SK-N-SH (cell line): ENCODE data around the gene BEGAIN. TPM values are rescaled to one million over a fixed set of nuclear protein-coding genes. Genes with fewer than 3 reads are reported as not detected.

Experiments used
- CTCF ChIA-PET: fragments of 300-600, 350-600 bp; formaldehyde crosslinking; extraction: SDS; loops from one replicate; lab custom pipeline; 2021; lab: Yijun Ruan, JAX
- POLR2A ChIA-PET: fragments of 350-600 bp; sonication (Branson Sonifier 250); formaldehyde crosslinking; extraction: SDS; loops from one replicate; lab custom pipeline; 2020; ENCODE audit warnings: antibody characterized with exemption, inconsistent platforms; lab: Yijun Ruan, JAX
- DNase-seq: peaks from one replicate; pipeline ENCODE4 v3.0.0; 2012
- H2AFZ ChIP-seq: fragments of 200-600 bp; sonication (generic); 2 replicates; pipeline ENCODE4 v1.8.1; 2016; ENCODE audit warnings: antibody characterized with exemption, mild to moderate bottlenecking, low read depth
- H3F3A ChIP-seq: fragments of 200-600 bp; sonication (generic); replicated peaks from 2 replicates; pipeline ENCODE3; 2016; ENCODE audit warnings: antibody characterized with exemption, mild to moderate bottlenecking; ENCODE audit not compliant: insufficient read depth
- H3K27ac ChIP-seq, 2 experiments: fragments of 200-500 bp in 1 of 2; fragments of 200-600 bp in 1 of 2; sonication (Bioruptor generic) in 1 of 2; sonication (generic), shearing (Covaris generic) in 1 of 2; 2 replicates each; pipeline versions ENCODE4 v1.5.1 to v1.6.1; 2014 to 2016; ENCODE audit warnings: low read depth in 2 of 2, inconsistent platforms in 1 of 2, low read length in 1 of 2, mild to moderate bottlenecking in 1 of 2, mixed read lengths in 1 of 2
- H3K27me3 ChIP-seq: fragments of 200-600 bp; sonication (generic), shearing (Covaris generic); 2 replicates; pipeline ENCODE4 v1.6.1; 2016; ENCODE audit warnings: mixed run types; ENCODE audit not compliant: insufficient read depth
- H3K36me3 ChIP-seq, 2 experiments: fragments of 200-500 bp in 1 of 2; fragments of 200-600 bp in 1 of 2; sonication (Bioruptor generic) in 1 of 2; sonication (generic) in 1 of 2; replicated peaks in 1 of 2; 2 replicates each; pipeline versions ENCODE3 to v1.5.1; 2014 to 2016; ENCODE audit warnings: low read length in 1 of 2, mild to moderate bottlenecking in 1 of 2; ENCODE audit not compliant: insufficient read depth in 2 of 2, control insufficient read depth in 1 of 2
- H3K4me1 ChIP-seq, 2 experiments: fragments of 200-500 bp in 1 of 2; fragments of 200-600 bp in 1 of 2; sonication (Bioruptor generic) in 1 of 2; sonication (generic), shearing (Covaris generic) in 1 of 2; 2 replicates each; pipeline versions ENCODE4 v1.5.1 to v1.6.1; 2014 to 2016; ENCODE audit warnings: low read depth in 1 of 2, low read length in 1 of 2, mixed run types in 1 of 2; ENCODE audit not compliant: insufficient read depth in 2 of 2, control insufficient read depth in 1 of 2
- H3K4me2 ChIP-seq: fragments of 200-600 bp; sonication (generic), shearing (Covaris generic); 2 replicates; pipeline ENCODE4 v1.6.1; 2017; ENCODE audit warnings: mixed run types
- H3K4me3 ChIP-seq, 2 experiments: fragments of 200-500 bp in 1 of 2; fragments of 200-600 bp in 1 of 2; sonication (Bioruptor generic) in 1 of 2; sonication (generic), shearing (Covaris generic) in 1 of 2; 2 replicates each; pipeline versions ENCODE4 v1.5.1 to v1.8.1; 2014 to 2016; ENCODE audit warnings: low read depth in 2 of 2, inconsistent platforms in 1 of 2, low read length in 1 of 2, mild to moderate bottlenecking in 1 of 2, mixed read lengths in 1 of 2, moderate library complexity in 1 of 2
- H3K79me2 ChIP-seq: fragments of 200-600 bp; sonication (generic); 2 replicates; pipeline ENCODE4 v1.8.1; 2017; ENCODE audit warnings: mild to moderate bottlenecking; ENCODE audit not compliant: insufficient read depth
- H3K9ac ChIP-seq: fragments of 200-600 bp; sonication (generic); 2 replicates; pipeline ENCODE4 v1.6.1; 2017; ENCODE audit warnings: mixed run types
- H3K9me2 ChIP-seq: fragments of 200-600 bp; sonication (generic); 2 replicates; pipeline ENCODE4 v1.6.1; 2017; ENCODE audit warnings: mixed run types
- H3K9me3 ChIP-seq: fragments of 200-600 bp; sonication (generic); 2 replicates; pipeline ENCODE4 v1.6.1; 2017; ENCODE audit warnings: mixed run types, mild to moderate bottlenecking, moderate library complexity
- H4K20me1 ChIP-seq: fragments of 200-600 bp; sonication (generic); 2 replicates; pipeline ENCODE4 v1.6.1; 2017; ENCODE audit warnings: mild to moderate bottlenecking, mixed run types; ENCODE audit not compliant: insufficient read depth
- EZH2phosphoT487 ChIP-seq: fragments of 200-600 bp; sonication (generic); IDR thresholded peaks from 2 replicates; pipeline ENCODE4 v1.6.1; 2017; ENCODE audit warnings: low read depth, mixed run types, mild to moderate bottlenecking, antibody characterized with exemption, moderate library complexity, borderline replicate concordance
- FOXJ3 ChIP-seq: sonication (generic); formaldehyde crosslinking; IDR thresholded peaks from 2 replicates; pipeline ENCODE4 v1.5.1; 2020; ENCODE audit warnings: mild to moderate bottlenecking, missing genetic modification reagents
- FOXM1 ChIP-seq: IDR thresholded peaks from 2 replicates; pipeline ENCODE4 v1.4.0; 2012; ENCODE audit warnings: low read depth, mild to moderate bottlenecking
- GABPA ChIP-seq: IDR thresholded peaks from 2 replicates; pipeline ENCODE4 v1.4.0; 2012; ENCODE audit warnings: low read depth, mild to moderate bottlenecking
- GATA2 ChIP-seq: sonication (generic); formaldehyde crosslinking; IDR thresholded peaks from 2 replicates; pipeline ENCODE4 v1.5.0; 2020; ENCODE audit warnings: mild to moderate bottlenecking, missing genetic modification reagents
- JUND ChIP-seq: IDR thresholded peaks from 2 replicates; pipeline ENCODE4 v1.4.0; 2012
- MAX ChIP-seq: IDR thresholded peaks from 2 replicates; pipeline ENCODE4 v1.4.0; 2012; ENCODE audit warnings: low read depth
- NFIC ChIP-seq: IDR thresholded peaks from 2 replicates; pipeline ENCODE4 v1.4.0; 2012; ENCODE audit warnings: borderline replicate concordance
- NRF1 ChIP-seq: IDR thresholded peaks from 2 replicates; pipeline ENCODE4 v1.6.1; 2012; ENCODE audit warnings: low read depth, mild to moderate bottlenecking, low read length
- POLR2AphosphoS5 ChIP-seq: IDR thresholded peaks from 2 replicates; pipeline ENCODE4 v1.6.1; 2012; ENCODE audit warnings: low read depth, low read length
- RCOR1 ChIP-seq: fragments of 150-350 bp; IDR thresholded peaks from 2 replicates; pipeline ENCODE4 v1.6.1; 2017; ENCODE audit warnings: antibody characterized with exemption, low read length
- RFX5 ChIP-seq: IDR thresholded peaks from 2 replicates; pipeline ENCODE4 v1.6.1; 2012; ENCODE audit warnings: mild to moderate bottlenecking, improper control_type of control experiment, low read length
- SIN3A ChIP-seq: IDR thresholded peaks from 2 replicates; pipeline ENCODE4 v1.6.1; 2012; ENCODE audit warnings: low read depth, mild to moderate bottlenecking, low read length, moderate library complexity, borderline replicate concordance
- TAF1 ChIP-seq: IDR thresholded peaks from 2 replicates; pipeline ENCODE4 v1.6.1; 2012; ENCODE audit warnings: low read depth, mild to moderate bottlenecking, low read length, moderate library complexity, borderline replicate concordance
- TCF12 ChIP-seq: IDR thresholded peaks from 2 replicates; pipeline ENCODE4 v1.4.0; 2012
- TEAD4 ChIP-seq: IDR thresholded peaks from 2 replicates; pipeline ENCODE4 v1.4.0; 2012; ENCODE audit warnings: mild to moderate bottlenecking, borderline replicate concordance; ENCODE audit not compliant: insufficient read depth
- USF1 ChIP-seq: IDR thresholded peaks from 2 replicates; pipeline ENCODE4 v1.4.0; 2012; ENCODE audit warnings: low read depth, borderline replicate concordance
- USF2 ChIP-seq: fragments of 150-350 bp; IDR thresholded peaks from 2 replicates; pipeline ENCODE4 v1.6.1; 2017; ENCODE audit warnings: antibody characterized with exemption, low read length, low read depth, borderline replicate concordance
- ZBTB33 ChIP-seq: IDR thresholded peaks from 2 replicates; pipeline ENCODE4 v1.4.0; 2012; ENCODE audit warnings: low read depth, borderline replicate concordance
- WGBS: methylation state at CpG from one replicate; pipeline ENCODE4 v1.1.6; 2017; ENCODE audit warnings: low lambda C conversion rate; 5-methylcytosine and 5-hydroxymethylcytosine counted together
- polyA plus RNA-seq, 3 experiments: library from polyadenylated mRNA; depleted of rRNA; stranded (reverse); fragments of >200 nt; gene quantifications; 2 replicates each; pipeline ENCODE4 v1.2.3, GENCODE V29; 2012

BEGAIN gene
- polyA plus RNA-seq, 1 of the 3 experiments (the other 2 are of a cell fraction), result 4.2 TPM

- Histone ChIP-seq H3F3A (no peaks in the 10 kb centered on the region), H3K79me2 (no peaks in the 10 kb centered on the region), H2AFZ (no peak overlapping the region), H3K9me2 (no peaks in the 10 kb centered on the region), H3K9ac (no peak overlapping the region), H3K36me3 (no peaks in the 10 kb centered on the region), H3K4me1 (peaks cover 0 to 30% of the 10 kb centered on the region in 2 experiments; a peak in 1 of 4 replicates), H3K4me2 (no peak overlapping the region), H4K20me1 (no peaks in the 10 kb centered on the region), H3K4me3 (no peak overlapping the region), H3K9me3 (no peaks in the 10 kb centered on the region), H3K27me3 (no peaks in the 10 kb centered on the region), H3K27ac (no peak overlapping the region)
- POLR2A ChIA-PET, result interaction anchor here (1.5 kb wide), 1 partner anchor 20 kb away, joined by 5 read pairs; no protein-coding TSS in a partner anchor
- 44% methylated on average over 3 of the region's 3 CpGs for WGBS
- no peak for TF ChIP-seq TEAD4
- no peak for TF ChIP-seq MAX
- no peak for TF ChIP-seq SIN3A
- TF ChIP-seq USF2, result no peak
- no peak for TF ChIP-seq FOXJ3 (CRISPR knock-in tag)
- no peak for TF ChIP-seq GATA2 (CRISPR knock-in tag)
- no peak for TF ChIP-seq FOXM1
- TF ChIP-seq RCOR1, result no peak
- no peak for TF ChIP-seq NFIC
- TF ChIP-seq RFX5, result no peak
- TF ChIP-seq TAF1, result no peak
- TF ChIP-seq EZH2phosphoT487, result no peak
- TF ChIP-seq GABPA, result no peak
- no peak for TF ChIP-seq USF1
- TF ChIP-seq JUND, result no peak
- no peak for TF ChIP-seq TCF12
- no peak for TF ChIP-seq POLR2AphosphoS5
- TF ChIP-seq ZBTB33, result no peak
- TF ChIP-seq NRF1, result no peak
- CTCF ChIA-PET, result interaction anchor here (1.1 kb wide), 1 partner anchor 37 kb away, joined by 4 read pairs; no protein-coding TSS in a partner anchor
- DNase-seq, result peak; percentile 18
Observed at GRCh38 chr14:100608064-100608463, 20.8 kb upstream of the BEGAIN start.
